HuH-7.5 (cell line): Measurements from ENCODE around the gene CEP41.

Source experiments
- DNase-seq: peaks from one replicate; pipeline ENCODE4 v3.0.0; 2011; ENCODE audit warnings: low spot score

Gene CEP41

GRCh38 chr7:130367088-130367755 lies 73.6 kb downstream of the CEP41 start:
- no peak for DNase-seq

- no peak for DNase-seq
Measured at GRCh38 chr7:130366564-130366963, 74.3 kb downstream of the CEP41 start.

GRCh38 chr7:130365511-130366441 lies 75.0 kb downstream of the CEP41 start:
- DNase-seq = no peak

- no peak for DNase-seq
Measured at GRCh38 chr7:130365088-130365487, 75.7 kb downstream of the CEP41 start.

DNA sequence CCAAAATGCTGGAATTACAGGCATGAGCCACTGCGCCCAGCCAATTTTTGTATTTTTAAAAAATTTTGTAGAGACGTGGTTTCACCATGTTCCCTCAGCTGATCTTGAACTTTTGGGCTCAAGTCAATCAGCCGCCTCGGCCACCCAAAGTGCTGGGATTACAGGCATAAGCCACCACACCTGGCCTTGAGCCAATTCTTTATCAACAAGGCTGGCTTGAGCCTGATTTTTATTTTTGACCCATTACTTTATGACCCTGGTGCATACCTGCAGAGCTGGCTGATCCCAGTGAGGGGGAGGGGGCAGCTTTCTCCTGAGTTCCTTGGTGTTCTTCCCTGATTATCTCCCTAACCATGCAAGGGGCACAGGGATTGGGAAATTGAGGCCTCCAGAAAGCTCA lies 76.4 kb downstream of the CEP41 start:
- DNase-seq = no peak

- no peak for DNase-seq
Measured at GRCh38 chr7:130363026-130363847, 77.6 kb downstream of the CEP41 start.

GRCh38 chr7:130362251-130362816 lies 78.5 kb downstream of the CEP41 start:
- no peak for DNase-seq

- DNase-seq = no peak
Measured at GRCh38 chr7:130361681-130362080, 79.1 kb downstream of the CEP41 start.

DNA sequence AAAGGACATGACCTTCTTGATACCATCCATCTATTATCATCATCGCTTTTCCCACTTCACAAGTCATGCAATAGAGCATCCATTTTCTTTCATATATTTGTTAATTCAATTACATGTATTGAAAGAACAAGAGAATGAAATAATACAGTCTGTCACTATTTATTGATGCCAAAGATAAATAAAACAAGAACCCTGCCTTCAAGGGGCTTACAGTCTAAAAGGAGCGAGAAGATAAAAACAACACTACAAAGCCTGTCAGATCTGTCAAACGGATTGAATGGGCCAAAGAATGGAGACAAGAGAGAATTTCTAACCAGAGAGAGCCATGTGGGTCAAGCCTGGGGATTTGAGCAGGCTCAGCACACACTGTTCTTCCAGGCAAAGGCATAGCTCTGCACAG lies 80.3 kb downstream of the CEP41 start:
- DNase-seq = no peak

GRCh38 chr7:130359276-130359857 lies 81.4 kb downstream of the CEP41 start:
- DNase-seq = no peak

DNA sequence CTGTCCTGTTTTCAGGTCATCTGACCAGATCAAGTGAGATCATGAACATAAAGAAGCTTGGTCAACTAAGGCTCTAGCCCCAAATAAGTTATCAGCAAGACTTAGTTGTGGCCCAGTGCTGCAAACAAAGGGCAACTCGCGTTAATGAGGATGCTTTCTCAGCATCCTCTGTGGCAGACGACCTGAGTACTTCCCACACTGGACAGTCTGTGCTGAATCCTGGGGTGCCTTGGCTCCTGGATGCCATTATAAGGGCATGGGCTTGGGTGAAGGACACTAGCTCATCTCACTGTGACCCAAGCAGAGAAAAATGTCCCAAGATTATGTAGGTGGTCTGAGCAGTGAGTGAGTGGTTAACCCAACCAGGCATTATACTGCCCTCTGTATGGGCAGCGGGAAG lies 82.3 kb downstream of the CEP41 start:
- DNase-seq = no peak

DNA sequence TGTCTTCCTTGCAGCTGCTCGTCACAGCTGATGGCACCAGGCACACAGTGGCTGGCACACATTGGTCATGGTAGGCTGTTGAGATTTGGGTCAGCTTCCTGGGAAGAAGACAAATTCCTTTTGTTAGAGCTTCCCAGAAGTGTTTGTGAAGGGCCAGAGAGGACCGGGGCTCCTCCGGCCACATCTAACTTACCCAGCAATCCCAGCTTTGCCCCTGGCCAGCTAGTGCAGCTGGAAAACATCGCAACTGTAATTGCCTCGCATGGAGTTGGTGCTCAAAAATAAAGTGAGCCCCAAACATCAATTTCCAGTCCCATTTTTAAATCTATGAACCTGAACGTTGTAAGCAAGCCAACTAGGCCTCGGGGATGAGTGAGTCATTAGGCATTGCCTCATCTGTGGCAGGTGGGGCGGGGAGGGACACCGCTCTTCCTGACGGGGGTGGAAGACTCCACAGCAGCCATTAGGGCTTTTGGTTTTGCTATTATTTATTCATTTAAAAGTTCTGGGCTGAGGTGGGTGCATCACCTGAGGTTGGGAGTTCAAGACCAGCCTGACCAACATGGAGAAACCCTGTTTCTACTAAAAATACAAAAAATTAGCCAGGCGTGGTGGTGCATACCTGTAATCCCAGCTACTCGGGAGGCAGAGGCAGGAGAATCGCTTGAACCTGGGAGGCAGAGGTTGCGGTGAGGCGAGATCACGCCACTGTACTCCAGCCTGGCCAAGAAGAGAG lies 83.8 kb downstream of the CEP41 start:
- DNase-seq = no peak

DNA sequence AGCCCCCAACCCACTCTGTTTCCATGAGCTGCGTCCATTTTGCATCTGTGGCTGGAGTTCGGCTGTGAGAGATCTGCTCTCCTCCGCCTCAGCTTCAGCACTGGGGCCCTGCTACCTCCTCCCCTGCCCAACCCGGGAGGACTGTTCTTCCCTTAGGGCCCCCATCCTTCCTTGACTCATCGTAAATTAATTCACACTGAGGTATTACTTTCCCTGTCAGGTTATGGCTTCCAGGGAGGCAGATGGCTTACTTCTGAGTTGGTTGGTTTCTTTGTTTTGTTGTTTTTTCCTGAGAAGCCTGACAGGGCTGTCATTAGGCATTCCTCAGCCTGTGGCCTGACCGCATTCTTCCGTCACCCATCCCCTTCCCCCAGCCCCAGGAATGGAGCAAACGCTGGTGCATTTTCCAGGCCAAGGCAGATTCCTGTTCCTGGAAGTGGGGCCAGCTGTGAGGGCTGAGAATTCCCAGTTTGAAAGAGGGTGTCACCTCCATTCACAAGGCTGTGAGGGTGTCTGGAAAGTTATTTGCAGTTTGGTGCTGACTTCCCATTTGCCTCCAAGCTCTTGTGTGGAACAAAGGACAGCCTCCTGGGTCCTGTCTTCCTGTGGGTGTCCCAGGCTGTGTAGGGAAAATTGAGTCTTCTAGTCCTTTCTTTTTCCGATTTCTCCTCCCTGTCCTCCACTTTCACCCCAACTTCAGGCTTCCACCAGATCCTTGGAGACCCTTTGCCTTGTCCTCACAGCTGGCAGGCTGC lies 84.5 kb downstream of the CEP41 start:
- no peak for DNase-seq

DNA sequence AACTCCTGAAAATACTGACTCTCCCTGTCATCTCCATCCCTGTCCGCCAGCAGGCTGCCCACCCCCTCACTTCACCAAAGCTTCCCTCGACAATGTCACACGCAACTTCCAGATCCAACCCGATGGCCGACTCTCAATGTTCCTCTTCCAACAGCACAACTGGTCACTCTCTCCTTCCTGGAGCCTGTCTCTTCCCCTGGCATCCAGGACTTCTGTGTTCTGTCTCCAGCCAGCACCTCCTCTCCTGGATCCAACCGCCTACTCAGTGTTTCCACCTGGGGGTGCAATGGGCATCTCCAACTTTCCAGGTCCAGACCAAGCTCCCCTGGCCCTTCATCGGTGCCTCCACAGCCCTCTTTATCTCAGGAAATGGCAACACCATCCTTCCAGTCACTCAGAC lies 87.6 kb downstream of the CEP41 start:
- no peak for DNase-seq

- DNase-seq = no peak
Measured at GRCh38 chr7:130352194-130353074, 88.4 kb downstream of the CEP41 start.

- no peak for DNase-seq
Measured at GRCh38 chr7:130351791-130352090, 89.1 kb downstream of the CEP41 start.

GRCh38 chr7:130350945-130351790 lies 89.6 kb downstream of the CEP41 start:
- no peak for DNase-seq

DNA sequence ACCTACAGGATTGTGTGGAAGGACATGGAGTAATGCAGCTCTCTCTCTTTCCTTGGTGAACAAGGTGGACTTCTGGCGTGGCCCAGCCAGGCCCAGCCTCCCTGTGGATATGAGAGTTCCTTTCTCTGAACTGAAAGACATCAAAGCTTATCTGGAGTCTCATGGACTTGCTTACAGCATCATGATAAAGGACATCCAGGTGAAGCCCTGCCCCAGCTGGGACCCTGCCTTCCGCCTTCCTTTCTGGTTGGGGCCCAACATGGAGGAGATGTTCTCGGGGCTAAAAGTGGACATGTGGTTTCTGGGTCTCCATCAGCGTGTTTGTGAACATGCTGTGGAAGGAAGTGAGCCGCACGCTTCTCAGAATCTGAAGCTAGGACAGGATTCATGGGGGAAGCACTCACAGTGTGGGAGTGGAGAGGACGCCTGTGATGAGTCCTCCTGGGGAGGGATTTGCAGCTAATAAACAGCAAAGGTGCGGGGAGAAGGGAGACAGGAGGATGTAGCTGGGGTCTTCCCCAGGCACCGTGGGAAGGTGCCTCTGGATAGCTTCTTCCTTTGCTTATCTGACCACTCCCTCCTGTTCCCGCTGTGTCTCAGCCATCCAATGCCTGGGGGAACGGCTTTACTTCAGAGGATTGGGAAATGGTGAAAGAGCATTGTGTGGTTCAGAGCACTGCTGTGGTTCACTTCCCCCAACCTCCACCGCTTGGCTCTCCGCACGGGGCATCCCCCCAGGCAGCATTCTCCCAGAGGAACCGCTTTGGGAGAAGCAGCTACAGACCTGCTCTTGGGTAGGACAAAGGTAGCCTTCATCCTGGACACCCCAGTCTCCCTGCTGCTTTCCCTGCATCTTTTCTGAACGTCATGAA lies 90.7 kb downstream of the CEP41 start:
- DNase-seq = no peak
